Upper lobe of left lung (tissue), 6 donors: ENCODE measurements around the gene CHRNA4. TPM values are rescaled to one million over a fixed set of nuclear protein-coding genes. Genes with fewer than 3 reads are reported as not detected.
"Not testable (repeated sequence)": the region's sequence is repeated elsewhere in the genome, so short reads cannot be mapped to it uniquely, and the experiment has no call there.

Experiments
- ATAC-seq, 2 donors: fragments of 200-7000 bp; cut with Tn5 transposase; one replicate each; pipeline ENCODE4 v1.9.1; 2022; ENCODE audit warnings: mild to moderate bottlenecking in 2 of 2, moderate library complexity in 2 of 2; ENCODE audit not compliant: low FRiP score in 2 of 2
- DNase-seq, 2 donors: peaks; one replicate each; pipeline ENCODE4 v3.0.0-alpha.2; 2019 to 2020
- H3K27ac ChIP-seq, 4 donors: fragments of 200-600 bp; sonication (generic); one replicate each; pipeline ENCODE4 v1.5.1; 2016 to 2019
- H3K27me3 ChIP-seq, 4 donors: fragments of 200-600 bp; sonication (generic); one replicate each; pipeline ENCODE4 v1.5.1; 2017 to 2019
- H3K36me3 ChIP-seq, 4 donors: fragments of 200-600 bp; sonication (generic); one replicate each; pipeline ENCODE4 v1.5.1; 2016 to 2019
- H3K4me1 ChIP-seq, 4 donors: fragments of 200-600 bp; sonication (generic); one replicate each; pipeline ENCODE4 v1.5.1; 2018 to 2019
- H3K4me3 ChIP-seq, 4 donors: fragments of 200-600 bp; sonication (generic); one replicate each; pipeline ENCODE4 v1.5.1; 2017 to 2019; ENCODE audit warnings: mild to moderate bottlenecking in 2 of 4, moderate library complexity in 1 of 4
- H3K9me3 ChIP-seq, 4 donors: fragments of 200-600 bp; sonication (generic); one replicate each; pipeline ENCODE4 v1.5.1; 2018 to 2019
- CTCF ChIP-seq, 6 experiments: fragments of 450-650 bp in 4 of 6; fragments of 200-600 bp in 2 of 6; sonication (generic) in 2 of 6; IDR thresholded peaks; one replicate each; pipeline ENCODE4 v1.5.1; 2016 to 2019; ENCODE audit warnings: antibody characterized with exemption in 6 of 6
- EP300 ChIP-seq, 4 donors: sonication (generic); formaldehyde crosslinking; IDR thresholded peaks; one replicate each; pipeline ENCODE4 v1.5.1; 2017; ENCODE audit warnings: antibody characterized with exemption in 4 of 4, control low read depth in 2 of 4
- POLR2A ChIP-seq, 4 donors: fragments of 450-650 bp; IDR thresholded peaks; one replicate each; pipeline ENCODE4 v1.5.1; 2016 to 2017; ENCODE audit warnings: antibody characterized with exemption in 4 of 4, mild to moderate bottlenecking in 2 of 4
- POLR2AphosphoS5 ChIP-seq, 2 donors: sonication (generic); formaldehyde crosslinking; IDR thresholded peaks; one replicate each; pipeline ENCODE4 v1.5.1; 2017; ENCODE audit warnings: antibody characterized with exemption in 2 of 2
- WGBS, 2 donors: methylation state at CpG; one replicate each; pipeline ENCODE4 v1.1.5; 2017 to 2018; 5-methylcytosine and 5-hydroxymethylcytosine counted together
- total RNA-seq, 6 donors: library from RNA; depleted of rRNA in 4 of 6; stranded (reverse); fragments of >200 nt in 4 of 6; gene quantifications; one replicate each; pipeline versions ENCODE4 v1.1.0 to v1.2.1, GENCODE V29; 2016 to 2021
- donor health status: DM: no; HTN: no; CAD: no; lungs with moderate emphysema.
- donor health status: DM: no; HTN: yes; CAD: no; lungs with severe emphysema.

CHRNA4 gene
- total RNA-seq, 6 donors from 2014 or later, result 0.10 TPM; not detected in 5

GRCh38 chr20:63309261-63310071 is 51.7 kb downstream of the CHRNA4 start:
- 24 to 35% methylated on average over 10 to 21 of the region's 35 CpGs for WGBS, 2 donors
- no peak overlapping the region for H3K27ac ChIP-seq
- peak in 1 of 2 donors; percentile 80 for DNase-seq
- peaks cover 0 to 8% (median 5%) of the 10 kb centered on the region in 4 donors for H3K4me1 ChIP-seq
- no peak overlapping the region for H3K4me3 ChIP-seq
- H3K36me3 ChIP-seq, result no peaks in the 10 kb centered on the region
- ATAC-seq, result peak in 1 of 2 donors; percentile 54
- TF ChIP-seq POLR2A (IDR thresholded peaks at IDR 0.05), result no peak
- TF ChIP-seq CTCF (IDR thresholded peaks at IDR 0.05), result peak; percentile 69 to 88 (median 78)
- no peaks in the 10 kb centered on the region for H3K9me3 ChIP-seq
- peaks cover 0 to 18% (median 3%) of the 10 kb centered on the region in 4 donors for H3K27me3 ChIP-seq

- no peak overlapping the region for H3K27ac ChIP-seq
- peaks cover 0 to 18% (median 3%) of the 10 kb centered on the region in 4 donors for H3K27me3 ChIP-seq
These were observed 52.8 kb downstream of the CHRNA4 start for GRCh38 chr20:63308218-63308911.

GRCh38 chr20:63307538-63308217 is 53.5 kb downstream of the CHRNA4 start:
- H3K27me3 ChIP-seq, result peaks cover 0 to 18% (median 3%) of the 10 kb centered on the region in 4 donors
- no peak overlapping the region for H3K4me3 ChIP-seq
- no peaks in the 10 kb centered on the region for H3K9me3 ChIP-seq
- H3K4me1 ChIP-seq, result peaks cover 0 to 8% (median 5%) of the 10 kb centered on the region in 4 donors
- DNase-seq (peak in 1 of 2 donors; percentile 59), ATAC-seq (no peak)
- no peak overlapping the region for H3K27ac ChIP-seq
- TF ChIP-seq CTCF (IDR thresholded peaks at IDR 0.05) (no peak), POLR2A (IDR thresholded peaks at IDR 0.05) (no peak), EP300 (IDR thresholded peaks at IDR 0.05) (no peak), POLR2AphosphoS5 (IDR thresholded peaks at IDR 0.05) (no peak)
- 66 to 73% methylated on average over 6 to 23 of the region's 23 CpGs for WGBS, 2 donors
- H3K36me3 ChIP-seq, result no peaks in the 10 kb centered on the region

More at GRCh38 chr20:63308218-63308911, 52.8 kb downstream of the CHRNA4 start:
- Histone ChIP-seq H3K9me3 (no peaks in the 10 kb centered on the region), H3K4me1 (peaks cover 0 to 8% (median 5%) of the 10 kb centered on the region in 4 donors), H3K4me3 (no peak overlapping the region), H3K36me3 (no peaks in the 10 kb centered on the region)
- DNase-seq (peak in 1 of 2 donors; percentile 75), ATAC-seq (no peak)
- TF ChIP-seq CTCF (IDR thresholded peaks at IDR 0.05), result no peak
- WGBS, 2 donors, result 79 to 81% methylated on average over 20 to 22 of the region's 30 CpGs

GRCh38 chr20:63306673-63307537 is 54.2 kb downstream of the CHRNA4 start:
- H3K27me3 ChIP-seq, result peaks cover 0 to 18% (median 3%) of the 10 kb centered on the region in 4 donors
- no peak overlapping the region for H3K4me3 ChIP-seq
- WGBS, 2 donors, result 82 to 85% methylated on average over 23 to 27 of the region's 35 CpGs
- no peak for TF ChIP-seq POLR2AphosphoS5 (IDR thresholded peaks at IDR 0.05)
- TF ChIP-seq CTCF (IDR thresholded peaks at IDR 0.05), result no peak
- TF ChIP-seq EP300 (IDR thresholded peaks at IDR 0.05), result no peak
- TF ChIP-seq POLR2A (IDR thresholded peaks at IDR 0.05), result no peak
- DNase-seq, result peak in 1 of 2 donors; percentile 78
- H3K36me3 ChIP-seq, result no peaks in the 10 kb centered on the region
- H3K27ac ChIP-seq, result no peak overlapping the region
- H3K4me1 ChIP-seq, result peaks cover 0 to 8% (median 0%) of the 10 kb centered on the region in 4 donors
- H3K9me3 ChIP-seq, result peaks cover 0 to 3% (median 0%) of the 10 kb centered on the region in 4 donors
- ATAC-seq, result peak in 1 of 2 donors; percentile 11

- DNase-seq, result peak in 1 of 2 donors; percentile 35
- WGBS, 2 donors, result 72 to 82% methylated on average over 4 to 19 of the region's 30 CpGs
- peaks cover 0 to 18% (median 3%) of the 10 kb centered on the region in 4 donors for H3K27me3 ChIP-seq
- not testable (repeated sequence) for H3K9me3 ChIP-seq, H3K4me3 ChIP-seq, H3K4me1 ChIP-seq, H3K36me3 ChIP-seq, H3K27ac ChIP-seq, ATAC-seq
These were observed 55.0 kb downstream of the CHRNA4 start for GRCh38 chr20:63305933-63306672.
